Endothelial cell (in vitro differentiated cells): ENCODE results near the gene HIGD1B. TPM values are rescaled to one million over a fixed set of nuclear protein-coding genes. Genes with fewer than 3 reads are reported as not detected.

Experiments
- DNase-seq: peaks from one replicate; pipeline ENCODE4 v3.0.0; 2021; ENCODE audit warnings: low spot score
- H3K27ac Mint-ChIP-seq: one replicate; pipeline ENCODE4 v1.8.0; 2021; ENCODE audit warnings: mixed read lengths, inconsistent platforms; ENCODE audit not compliant: unreplicated experiment
- H3K27me3 Mint-ChIP-seq: one replicate; pipeline ENCODE4 v1.8.0; 2021; ENCODE audit warnings: mild to moderate bottlenecking, moderate library complexity, mixed read lengths, inconsistent platforms; ENCODE audit not compliant: unreplicated experiment
- H3K36me3 Mint-ChIP-seq: one replicate; pipeline ENCODE4 v1.8.0; 2021; ENCODE audit warnings: mild to moderate bottlenecking, low read depth, mixed read lengths, inconsistent platforms; ENCODE audit not compliant: unreplicated experiment
- H3K4me1 Mint-ChIP-seq: one replicate; pipeline ENCODE4 v1.8.0; 2021; ENCODE audit warnings: mild to moderate bottlenecking, mixed read lengths, inconsistent platforms; ENCODE audit not compliant: unreplicated experiment
- H3K4me3 Mint-ChIP-seq: one replicate; pipeline ENCODE4 v1.8.0; 2021; ENCODE audit warnings: mild to moderate bottlenecking, mixed read lengths, inconsistent platforms; ENCODE audit not compliant: unreplicated experiment
- H3K9me3 Mint-ChIP-seq: one replicate; pipeline ENCODE4 v1.8.0; 2021; ENCODE audit warnings: mixed read lengths, inconsistent platforms; ENCODE audit not compliant: unreplicated experiment
- CTCF ChIP-seq: fragments of 200-600 bp; sonication (generic); IDR thresholded peaks from one replicate; pipeline ENCODE4 v1.5.0; 2021; ENCODE audit warnings: antibody characterized with exemption; ENCODE audit not compliant: unreplicated experiment
- total RNA-seq: library from RNA; stranded (reverse); fragmentation: NEBNext Ultra II Directional; extraction: Animal tissue kit (Norgen Biotek cat#: 25700); gene quantifications from one replicate; pipeline ENCODE4 v1.2.1, GENCODE V29; 2021; ENCODE audit not compliant: unreplicated experiment

The HIGD1B gene
- total RNA-seq, 1 donor from 2014 or later = not detected

DNA sequence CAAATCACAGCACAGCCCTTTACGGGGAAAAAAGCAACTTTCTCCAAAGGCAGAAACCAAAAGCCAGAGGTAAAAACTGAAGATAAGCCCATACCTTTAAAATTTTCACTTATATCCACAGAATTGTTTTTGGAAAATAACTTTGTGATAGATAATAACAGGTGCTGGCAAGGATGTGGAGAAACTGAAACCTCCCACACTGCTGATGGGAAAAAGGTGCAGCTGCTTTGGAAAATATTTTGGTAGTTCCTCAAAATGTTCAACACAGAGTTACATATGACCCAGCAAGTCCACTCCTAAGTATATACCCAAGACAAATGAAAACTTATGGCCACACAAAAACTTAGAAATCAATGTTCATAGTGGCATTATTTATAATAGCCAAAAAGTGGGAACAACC, 39.3 kb downstream of the HIGD1B start:
- Mint-ChIP-seq H3K9me3 (no peaks in the 10 kb centered on the region), H3K27me3 (no peaks in the 10 kb centered on the region), H3K4me3 (no peak overlapping the region), H3K4me1 (no peaks in the 10 kb centered on the region), H3K27ac (no peak overlapping the region), H3K36me3 (peaks cover 24% of the 10 kb centered on the region)
- no peak for DNase-seq
- no peak for TF ChIP-seq CTCF

GRCh38 chr17:44887971-44888954, 40.6 kb downstream of the HIGD1B start:
- Mint-ChIP-seq H3K9me3 (no peaks in the 10 kb centered on the region), H3K4me3 (no peak overlapping the region), H3K36me3 (peaks cover 14% of the 10 kb centered on the region), H3K27me3 (no peaks in the 10 kb centered on the region), H3K4me1 (no peaks in the 10 kb centered on the region), H3K27ac (no peak overlapping the region)
- no peak for DNase-seq
- no peak for TF ChIP-seq CTCF

DNA sequence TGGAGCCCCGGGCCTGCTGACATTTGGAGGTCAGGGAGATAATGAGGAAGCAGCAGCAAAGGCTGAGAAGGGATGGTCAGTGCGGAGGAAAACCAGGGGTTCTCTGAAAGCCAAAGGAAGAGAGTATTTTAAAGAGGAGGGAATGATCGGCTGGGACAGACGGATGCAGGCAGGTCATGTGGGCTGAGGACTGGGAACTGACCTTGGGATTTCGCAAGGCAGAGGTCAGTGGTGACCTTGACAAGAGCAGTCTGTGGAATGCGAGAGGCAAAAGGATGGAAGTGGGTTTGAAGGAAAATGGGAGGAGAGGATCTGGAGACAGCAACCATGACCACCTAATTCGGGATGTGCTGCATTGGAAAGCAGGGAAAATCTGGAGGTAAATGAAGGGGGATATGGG, 41.3 kb downstream of the HIGD1B start:
- Mint-ChIP-seq H3K27me3 (no peaks in the 10 kb centered on the region), H3K4me3 (no peak overlapping the region), H3K4me1 (no peaks in the 10 kb centered on the region), H3K36me3 (peaks cover 13% of the 10 kb centered on the region), H3K27ac (no peak overlapping the region), H3K9me3 (no peaks in the 10 kb centered on the region)
- no peak for DNase-seq
- no peak for TF ChIP-seq CTCF

DNA sequence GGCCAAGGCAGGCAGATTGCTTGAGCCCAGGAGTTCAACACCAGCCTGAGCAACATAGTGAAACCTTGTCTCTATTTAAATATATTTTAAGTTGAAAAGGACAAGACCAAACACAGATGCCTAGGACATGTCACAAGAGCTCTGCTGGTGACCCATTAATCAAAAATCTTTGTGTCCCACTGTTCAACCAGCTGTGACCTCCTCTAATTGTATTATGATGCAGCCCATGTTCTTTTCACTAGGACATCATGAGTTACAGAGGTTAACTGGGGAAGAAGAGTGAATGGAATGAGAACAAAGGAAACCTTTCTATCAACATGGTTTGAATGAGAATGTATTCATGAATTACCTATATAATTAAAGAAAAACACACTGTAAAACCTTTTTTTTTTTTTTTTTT, 44.6 kb downstream of the HIGD1B start:
- DNase-seq = no peak
- H3K36me3 Mint-ChIP-seq = peaks cover 8% of the 10 kb centered on the region
- TF ChIP-seq CTCF = no peak
- no peak overlapping the region for H3K4me3 Mint-ChIP-seq
- H3K27me3 Mint-ChIP-seq = no peaks in the 10 kb centered on the region
- no peak overlapping the region for H3K27ac Mint-ChIP-seq
- H3K9me3 Mint-ChIP-seq = no peaks in the 10 kb centered on the region
- H3K4me1 Mint-ChIP-seq = no peaks in the 10 kb centered on the region

- DNase-seq = no peak
- no peaks in the 10 kb centered on the region for H3K9me3 Mint-ChIP-seq
- H3K27me3 Mint-ChIP-seq = peaks cover 5% of the 10 kb centered on the region
- no peak for TF ChIP-seq CTCF
- H3K27ac Mint-ChIP-seq = no peak overlapping the region
- H3K36me3 Mint-ChIP-seq = peaks cover 8% of the 10 kb centered on the region
- H3K4me3 Mint-ChIP-seq = no peak overlapping the region
- peaks cover 6% of the 10 kb centered on the region for H3K4me1 Mint-ChIP-seq
These were observed 47.0 kb downstream of the HIGD1B start for GRCh38 chr17:44894642-44895041.
